Measurements from ENCODE around the gene NGFR.

- TF ChIP-seq CTCF (IDR thresholded peaks at IDR 0.05), result no peak
- TF ChIP-seq POLR2A (IDR thresholded peaks at IDR 0.05), result no peak
Measured at GRCh38 chr17:49545806-49546545, 50.9 kb downstream of the NGFR start.
